Hepatocyte (in vitro differentiated cells): ENCODE results near the gene TMEM52B.

Source experiments
- CTCF ChIP-seq: fragments of 200-600 bp; sonication (generic); IDR thresholded peaks from 2 replicates; pipeline ENCODE4 v1.5.1; 2016; ENCODE audit warnings: antibody characterized with exemption, mild to moderate bottlenecking; ENCODE audit not compliant: poor library complexity
- EZH2 ChIP-seq: fragments of 200-600 bp; sonication (generic); IDR thresholded peaks from 2 replicates; pipeline ENCODE4 v1.6.1; 2016; ENCODE audit warnings: antibody characterized with exemption, mild to moderate bottlenecking, borderline replicate concordance
- EZH2phosphoT487 ChIP-seq: fragments of 200-600 bp; sonication (generic); IDR thresholded peaks from one replicate; pipeline ENCODE4 v1.6.1; 2018; ENCODE audit warnings: antibody characterized with exemption, mild to moderate bottlenecking, low read depth, moderate library complexity; ENCODE audit not compliant: unreplicated experiment, severe bottlenecking

- no peak for TF ChIP-seq CTCF
- TF ChIP-seq EZH2: no peak
- TF ChIP-seq EZH2phosphoT487: no peak
Observed at GRCh38 chr12:10234562-10234961, 55.7 kb downstream of the TMEM52B start.
